ENCODE data around the gene CEP89. TPM values are rescaled to one million over a fixed set of nuclear protein-coding genes. Genes with fewer than 3 reads are reported as not detected.
"Not testable (repeated sequence)": the region's sequence is repeated elsewhere in the genome, so short reads cannot be mapped to it uniquely, and the experiment has no call there.

The CEP89 gene
- polyA plus RNA-seq (2013, experiment 1 of 4): 32.6 TPM
- polyA plus RNA-seq (2013, experiment 2 of 4): 29.4 TPM
- 17.5 TPM for polyA plus RNA-seq (2013, experiment 3 of 4)
- polyA plus RNA-seq (2013, experiment 4 of 4): 21.9 TPM

GRCh38 chr19:32971715-32972540 lies at the start of gene CEP89, which contains the start of gene FAAP24:
CEP89 (minus strand) TSS chr19:32971958; CDS start chr19:32971874, 84 bp downstream.
FAAP24 (plus strand) TSS chr19:32972242; CDS start chr19:32973197, 955 bp downstream.
- Histone ChIP-seq H3K4me3 (ENCODE audit: insufficient read depth, low read depth, low read length) (peak within 1 kb of the TSS; percentile 68), H3K27me3 (ENCODE audit: control insufficient read depth, insufficient read depth, low read length, poor library complexity, severe bottlenecking) (no peaks in the 10 kb centered on the region), H3K36me3 (ENCODE audit: control insufficient read depth, insufficient read depth, low read length) (no peaks in the 10 kb centered on the region), H3K9me3 (ENCODE audit: control insufficient read depth, low read length) (no peaks in the 10 kb centered on the region), H3K4me1 (ENCODE audit: control insufficient read depth, insufficient read depth, low read length) (peaks cover 4% of the 10 kb centered on the region), H3K27ac (ENCODE audit: insufficient read depth, low read depth, low read length, poor library complexity, severe bottlenecking) (no peak within 1 kb of the TSS)
- WGBS, 2 experiments: 7% methylated on average over 57 of the region's 57 CpGs

GRCh38 chr19:33010891-33011290 lies 39.1 kb upstream of the CEP89 start:
- H3K4me3 ChIP-seq (ENCODE audit: insufficient read depth, low read depth, low read length); H3K4me1 ChIP-seq (ENCODE audit: control insufficient read depth, insufficient read depth, low read length); H3K27ac ChIP-seq (ENCODE audit: insufficient read depth, low read depth, low read length, poor library complexity, severe bottlenecking); H3K9me3 ChIP-seq (ENCODE audit: control insufficient read depth, low read length); H3K27me3 ChIP-seq (ENCODE audit: control insufficient read depth, insufficient read depth, low read length, poor library complexity, severe bottlenecking): not testable (repeated sequence)
- 94 to 95% methylated on average over 4 of the region's 4 CpGs for WGBS, 2 experiments
- peaks cover 15% of the 10 kb centered on the region for H3K36me3 ChIP-seq (ENCODE audit: control insufficient read depth, insufficient read depth, low read length)

DNA sequence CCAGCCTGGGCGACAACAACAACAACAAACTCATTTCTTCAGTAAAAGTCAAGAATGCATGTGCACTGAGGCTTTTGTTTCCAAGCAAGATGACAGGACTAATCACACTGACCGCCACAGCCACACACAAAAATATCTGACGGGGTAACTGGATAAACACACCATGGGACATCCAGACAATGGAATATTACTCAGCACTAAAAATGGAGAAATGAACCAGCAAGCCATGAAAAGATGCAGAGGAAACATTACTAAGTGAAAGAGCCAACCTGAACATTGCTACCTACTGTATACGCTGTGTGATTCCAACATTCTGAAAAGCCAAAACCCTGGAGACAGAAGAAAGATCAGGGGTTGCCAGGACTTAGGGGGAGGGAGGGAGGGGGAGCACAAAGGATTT lies 37.0 kb upstream of the CEP89 start:
- H3K4me3 ChIP-seq (ENCODE audit: insufficient read depth, low read depth, low read length): no peak overlapping the region
- H3K27me3 ChIP-seq (ENCODE audit: control insufficient read depth, insufficient read depth, low read length, poor library complexity, severe bottlenecking): no peaks in the 10 kb centered on the region
- H3K27ac ChIP-seq (ENCODE audit: insufficient read depth, low read depth, low read length, poor library complexity, severe bottlenecking): no peak overlapping the region
- peaks cover 15% of the 10 kb centered on the region for H3K36me3 ChIP-seq (ENCODE audit: control insufficient read depth, insufficient read depth, low read length)
- 95 to 99% methylated on average over 4 of the region's 4 CpGs for WGBS, 2 experiments
- no peaks in the 10 kb centered on the region for H3K4me1 ChIP-seq (ENCODE audit: control insufficient read depth, insufficient read depth, low read length)
- H3K9me3 ChIP-seq (ENCODE audit: control insufficient read depth, low read length): no peaks in the 10 kb centered on the region

DNA sequence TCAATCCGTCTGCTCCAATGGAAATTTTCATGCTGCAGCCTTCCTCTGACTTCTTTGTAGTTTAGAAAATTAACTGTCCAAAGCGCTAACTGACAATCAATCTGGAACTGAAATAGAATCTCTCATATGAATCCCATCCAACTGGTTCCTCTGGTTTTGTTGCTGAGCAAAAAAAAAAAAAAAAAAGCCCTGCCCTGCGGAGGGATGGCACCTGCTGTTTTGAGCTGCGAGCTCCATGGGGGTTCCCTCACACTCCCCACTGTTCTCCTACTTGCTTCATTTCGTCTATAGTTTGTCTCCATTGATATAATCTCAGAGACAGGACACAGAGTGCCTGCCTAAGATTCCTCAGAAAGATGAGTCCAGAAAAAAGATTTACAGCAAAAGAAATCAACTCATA lies 33.7 kb upstream of the CEP89 start:
- WGBS, 2 experiments: 39 to 48% methylated on average over 5 of the region's 5 CpGs
- no peaks in the 10 kb centered on the region for H3K4me1 ChIP-seq (ENCODE audit: control insufficient read depth, insufficient read depth, low read length)
- H3K27ac ChIP-seq (ENCODE audit: insufficient read depth, low read depth, low read length, poor library complexity, severe bottlenecking): no peak overlapping the region

GRCh38 chr19:33003424-33004024 lies 31.8 kb upstream of the CEP89 start:
- H3K9me3 ChIP-seq (ENCODE audit: control insufficient read depth, low read length); H3K4me1 ChIP-seq (ENCODE audit: control insufficient read depth, insufficient read depth, low read length); H3K36me3 ChIP-seq (ENCODE audit: control insufficient read depth, insufficient read depth, low read length); H3K27ac ChIP-seq (ENCODE audit: insufficient read depth, low read depth, low read length, poor library complexity, severe bottlenecking); H3K4me3 ChIP-seq (ENCODE audit: insufficient read depth, low read depth, low read length); H3K27me3 ChIP-seq (ENCODE audit: control insufficient read depth, insufficient read depth, low read length, poor library complexity, severe bottlenecking): not testable (repeated sequence)
- WGBS, 2 experiments: 88 to 96% methylated on average over 5 of the region's 6 CpGs

More for the DNA sequence above, 33.7 kb upstream of the CEP89 start:
- H3K9me3 ChIP-seq (ENCODE audit: control insufficient read depth, low read length): no peaks in the 10 kb centered on the region
- H3K27me3 ChIP-seq (ENCODE audit: control insufficient read depth, insufficient read depth, low read length, poor library complexity, severe bottlenecking): no peaks in the 10 kb centered on the region
- peaks cover 5% of the 10 kb centered on the region for H3K36me3 ChIP-seq (ENCODE audit: control insufficient read depth, insufficient read depth, low read length)
- H3K4me3 ChIP-seq (ENCODE audit: insufficient read depth, low read depth, low read length): no peak overlapping the region

- not testable (repeated sequence) for H3K4me3 ChIP-seq (ENCODE audit: insufficient read depth, low read depth, low read length); H3K9me3 ChIP-seq (ENCODE audit: control insufficient read depth, low read length); H3K4me1 ChIP-seq (ENCODE audit: control insufficient read depth, insufficient read depth, low read length); H3K27ac ChIP-seq (ENCODE audit: insufficient read depth, low read depth, low read length, poor library complexity, severe bottlenecking); H3K27me3 ChIP-seq (ENCODE audit: control insufficient read depth, insufficient read depth, low read length, poor library complexity, severe bottlenecking); H3K36me3 ChIP-seq (ENCODE audit: control insufficient read depth, insufficient read depth, low read length)
- WGBS, 2 experiments: 94 to 96% methylated on average over 15 of the region's 15 CpGs
Measured at GRCh38 chr19:33002126-33002865, 30.5 kb upstream of the CEP89 start.

DNA sequence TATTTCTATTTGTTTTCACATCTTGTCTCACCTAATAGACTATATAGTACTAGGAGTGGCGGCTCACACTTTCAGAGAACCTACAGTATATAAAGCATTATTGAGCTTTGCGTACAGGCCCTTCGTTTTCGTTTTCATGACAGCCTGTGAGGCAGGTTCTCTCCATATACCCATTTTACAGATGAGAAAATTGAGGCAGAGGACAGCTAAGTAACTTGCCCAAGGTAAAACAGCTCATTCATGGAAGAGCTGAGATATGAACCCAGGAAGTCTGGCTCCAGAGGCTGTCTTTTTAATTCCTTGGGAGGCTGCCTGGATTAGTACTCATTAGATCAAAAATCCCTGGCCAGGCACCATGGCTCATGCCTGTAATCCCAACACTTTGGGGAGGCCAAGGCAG lies 29.2 kb upstream of the CEP89 start:
- WGBS, 2 experiments: 95% methylated on average over 4 of the region's 4 CpGs
- H3K9me3 ChIP-seq (ENCODE audit: control insufficient read depth, low read length): no peaks in the 10 kb centered on the region
- H3K4me3 ChIP-seq (ENCODE audit: insufficient read depth, low read depth, low read length): no peak overlapping the region

DNA sequence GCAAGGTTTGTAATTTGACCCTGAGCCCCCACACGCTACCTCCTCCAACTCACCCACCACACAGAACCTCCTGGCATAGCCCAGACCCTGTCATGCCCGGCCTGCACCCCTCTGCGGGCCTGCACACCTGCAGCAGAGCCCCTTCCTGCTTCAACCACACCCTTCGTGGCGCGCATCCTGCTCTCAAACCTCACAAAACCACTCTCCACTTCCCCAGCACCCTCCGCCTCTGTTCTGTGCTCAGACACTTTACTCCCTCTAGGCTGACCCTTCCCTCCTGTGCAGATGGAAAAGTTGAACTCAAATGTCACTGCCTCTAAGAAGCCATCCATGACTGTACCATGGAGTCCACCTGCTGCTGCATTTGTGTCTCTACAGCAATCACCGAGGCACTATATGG lies 28.8 kb upstream of the CEP89 start:
- Histone ChIP-seq H3K27ac (ENCODE audit: insufficient read depth, low read depth, low read length, poor library complexity, severe bottlenecking) (no peak overlapping the region), H3K4me3 (ENCODE audit: insufficient read depth, low read depth, low read length) (no peak overlapping the region), H3K27me3 (ENCODE audit: control insufficient read depth, insufficient read depth, low read length, poor library complexity, severe bottlenecking) (no peaks in the 10 kb centered on the region), H3K9me3 (ENCODE audit: control insufficient read depth, low read length) (no peaks in the 10 kb centered on the region), H3K4me1 (ENCODE audit: control insufficient read depth, insufficient read depth, low read length) (no peaks in the 10 kb centered on the region), H3K36me3 (ENCODE audit: control insufficient read depth, insufficient read depth, low read length) (no peaks in the 10 kb centered on the region)
- WGBS, 2 experiments: 94% methylated on average over 8 of the region's 8 CpGs

More for the DNA sequence above, 29.2 kb upstream of the CEP89 start:
- Histone ChIP-seq H3K27me3 (ENCODE audit: control insufficient read depth, insufficient read depth, low read length, poor library complexity, severe bottlenecking) (no peaks in the 10 kb centered on the region), H3K27ac (ENCODE audit: insufficient read depth, low read depth, low read length, poor library complexity, severe bottlenecking) (no peak overlapping the region), H3K36me3 (ENCODE audit: control insufficient read depth, insufficient read depth, low read length) (no peaks in the 10 kb centered on the region), H3K4me1 (ENCODE audit: control insufficient read depth, insufficient read depth, low read length) (no peaks in the 10 kb centered on the region)

DNA sequence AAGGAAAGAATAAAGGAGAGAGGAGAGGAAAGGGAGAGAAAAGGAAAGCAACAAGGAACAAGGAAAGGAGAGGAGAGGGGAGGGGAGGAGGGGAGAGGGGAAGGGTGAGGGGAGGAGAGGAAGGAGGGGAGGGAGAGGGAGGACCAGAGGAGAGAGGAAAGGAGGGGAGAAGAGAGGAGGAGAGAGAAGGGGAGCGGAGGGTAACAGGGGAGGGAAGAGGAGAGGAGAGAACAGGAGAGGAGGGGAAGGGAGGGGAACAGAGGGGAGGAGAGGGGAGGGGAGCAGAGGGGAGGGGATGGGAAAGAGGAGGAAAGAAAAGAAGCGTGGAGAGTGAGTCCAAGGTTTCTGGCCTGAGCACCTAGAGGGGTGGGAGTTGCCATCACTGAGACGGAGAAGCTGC lies 27.0 kb upstream of the CEP89 start:
- Histone ChIP-seq H3K36me3 (ENCODE audit: control insufficient read depth, insufficient read depth, low read length) (no peaks in the 10 kb centered on the region), H3K27me3 (ENCODE audit: control insufficient read depth, insufficient read depth, low read length, poor library complexity, severe bottlenecking) (no peaks in the 10 kb centered on the region), H3K4me1 (ENCODE audit: control insufficient read depth, insufficient read depth, low read length) (no peaks in the 10 kb centered on the region), H3K9me3 (ENCODE audit: control insufficient read depth, low read length) (no peaks in the 10 kb centered on the region), H3K4me3 (ENCODE audit: insufficient read depth, low read depth, low read length) (no peak overlapping the region), H3K27ac (ENCODE audit: insufficient read depth, low read depth, low read length, poor library complexity, severe bottlenecking) (no peak overlapping the region)
- WGBS, 2 experiments: 92 to 94% methylated on average over 3 of the region's 3 CpGs
